NCI-H1092 treated with DMSO at 0.1 percent for 48 hours (cell line): Measurements from ENCODE around the gene PKNOX2.

Source experiments
- DNase-seq: peaks from one replicate; lab custom pipeline; 2025; lab: John Stamatoyannopoulos, UW

The PKNOX2 gene

DNA sequence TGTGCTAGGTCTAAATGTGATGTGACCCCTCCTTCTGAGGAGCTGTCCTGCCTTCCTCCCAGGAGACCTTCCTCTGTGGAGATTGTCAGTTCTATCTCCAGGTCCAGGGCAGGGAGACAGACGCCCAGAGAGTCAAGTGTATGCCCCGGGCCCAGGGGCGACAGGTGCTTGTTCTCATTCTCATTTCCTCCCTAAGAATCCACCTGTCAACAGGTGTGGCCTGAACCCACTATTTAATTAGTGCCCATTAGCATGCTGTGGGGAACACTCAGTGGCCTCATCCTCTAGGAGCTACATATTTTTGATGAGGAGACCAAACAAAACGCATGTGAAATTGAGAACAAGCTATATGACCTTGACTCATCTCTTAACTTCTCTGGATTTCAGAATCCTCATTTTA, 9.5 kb downstream of the PKNOX2 start:
- no peak for DNase-seq

DNA sequence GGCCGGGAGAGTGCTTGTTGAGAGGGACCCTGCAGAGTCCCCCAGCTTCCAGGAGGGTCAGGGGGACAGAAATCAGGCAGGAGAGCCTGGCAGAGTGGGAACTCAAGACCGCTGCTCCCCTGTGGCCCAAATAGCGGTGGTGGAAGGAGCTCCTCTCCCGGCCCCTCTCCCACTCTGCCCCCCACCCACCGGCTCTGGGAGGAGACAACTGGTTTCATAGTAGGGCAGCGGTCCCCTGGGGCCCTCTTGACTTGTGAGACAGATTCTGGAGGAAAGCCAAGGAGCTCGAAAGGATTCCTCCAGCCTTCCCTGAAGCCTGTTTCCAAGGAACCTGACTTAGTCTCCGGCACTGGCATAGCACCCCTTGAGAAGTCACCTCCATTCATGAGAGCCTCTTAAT, 10.1 kb downstream of the PKNOX2 start:
- no peak for DNase-seq

DNA sequence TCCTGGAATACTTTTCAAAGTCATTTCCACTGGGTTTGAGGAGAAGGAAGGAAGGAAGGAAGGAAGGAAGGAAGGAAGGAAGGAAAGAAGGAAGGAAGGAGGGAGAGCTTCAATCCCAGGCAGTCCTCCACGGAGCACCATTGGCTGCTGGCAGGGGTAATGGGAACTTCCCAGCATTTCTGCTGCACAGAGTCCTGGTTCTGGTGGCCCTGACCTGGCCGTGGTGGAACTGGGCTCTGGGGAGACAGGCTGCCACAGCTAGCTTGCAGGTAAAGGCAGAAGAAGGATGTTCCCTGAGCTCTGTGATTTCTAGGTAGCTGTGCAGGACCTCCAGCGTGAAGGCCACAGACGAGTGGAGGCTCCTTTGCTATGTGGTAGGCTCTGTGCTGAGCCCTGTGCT, 10.6 kb downstream of the PKNOX2 start:
- DNase-seq = no peak

DNA sequence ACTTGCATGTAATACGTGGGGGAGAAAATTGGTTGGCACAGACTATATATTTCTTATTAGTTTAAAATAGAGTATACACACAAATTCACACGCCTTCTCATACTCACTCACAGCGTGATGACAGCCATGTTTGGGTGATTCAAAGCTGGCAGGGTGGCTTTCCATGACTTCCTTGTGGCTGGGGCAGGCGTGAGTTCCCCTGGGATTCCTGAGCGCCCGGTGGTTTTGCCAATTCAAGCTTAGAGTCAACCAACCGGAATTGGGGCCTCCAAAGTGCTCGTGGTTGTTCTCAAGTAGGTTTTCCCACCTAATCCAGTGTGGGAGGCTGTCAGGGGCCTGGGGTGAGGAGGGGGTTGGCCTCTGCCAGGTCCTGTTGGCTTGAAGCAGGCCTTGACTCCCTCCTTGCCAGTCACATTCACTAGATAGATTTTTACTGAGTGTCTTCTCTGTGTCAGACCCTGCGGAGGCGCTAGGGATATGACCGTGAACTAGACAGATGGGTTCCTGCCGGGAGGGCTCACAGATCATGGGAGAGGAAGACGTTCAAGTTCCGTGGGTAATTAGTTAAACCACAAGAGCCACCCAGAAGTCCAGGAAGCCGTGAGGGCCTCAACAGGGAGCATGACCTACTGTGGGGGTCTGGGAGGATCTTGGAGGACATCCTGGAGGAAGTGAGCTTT, 11.5 kb downstream of the PKNOX2 start:
- DNase-seq = no peak

DNA sequence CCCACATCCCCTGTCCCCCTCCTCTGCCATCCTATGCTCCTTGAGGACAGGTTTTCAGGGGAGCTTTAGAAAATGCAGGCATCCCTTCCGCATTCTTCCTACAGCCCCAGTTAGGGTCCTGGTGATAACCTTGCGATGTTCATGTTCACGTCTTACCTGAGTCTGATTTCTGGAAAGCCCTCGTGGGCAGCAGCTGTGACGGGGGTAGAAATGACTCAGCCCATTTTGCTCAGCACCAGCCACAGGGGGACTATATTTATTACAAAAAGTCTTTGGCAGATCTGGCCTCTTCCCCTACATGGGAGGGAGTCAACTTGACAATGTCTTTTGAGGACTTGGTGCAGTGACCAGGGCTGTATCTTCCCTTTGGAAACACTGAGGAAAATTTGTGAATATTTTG, 12.3 kb downstream of the PKNOX2 start:
- no peak for DNase-seq

- no peak for DNase-seq
These were observed 13.0 kb downstream of the PKNOX2 start for GRCh38 chr11:125177543-125177942.

- DNase-seq = no peak
These were observed 14.8 kb downstream of the PKNOX2 start for GRCh38 chr11:125179346-125179745.

GRCh38 chr11:125179895-125180294, 15.3 kb downstream of the PKNOX2 start:
- DNase-seq = no peak

DNA sequence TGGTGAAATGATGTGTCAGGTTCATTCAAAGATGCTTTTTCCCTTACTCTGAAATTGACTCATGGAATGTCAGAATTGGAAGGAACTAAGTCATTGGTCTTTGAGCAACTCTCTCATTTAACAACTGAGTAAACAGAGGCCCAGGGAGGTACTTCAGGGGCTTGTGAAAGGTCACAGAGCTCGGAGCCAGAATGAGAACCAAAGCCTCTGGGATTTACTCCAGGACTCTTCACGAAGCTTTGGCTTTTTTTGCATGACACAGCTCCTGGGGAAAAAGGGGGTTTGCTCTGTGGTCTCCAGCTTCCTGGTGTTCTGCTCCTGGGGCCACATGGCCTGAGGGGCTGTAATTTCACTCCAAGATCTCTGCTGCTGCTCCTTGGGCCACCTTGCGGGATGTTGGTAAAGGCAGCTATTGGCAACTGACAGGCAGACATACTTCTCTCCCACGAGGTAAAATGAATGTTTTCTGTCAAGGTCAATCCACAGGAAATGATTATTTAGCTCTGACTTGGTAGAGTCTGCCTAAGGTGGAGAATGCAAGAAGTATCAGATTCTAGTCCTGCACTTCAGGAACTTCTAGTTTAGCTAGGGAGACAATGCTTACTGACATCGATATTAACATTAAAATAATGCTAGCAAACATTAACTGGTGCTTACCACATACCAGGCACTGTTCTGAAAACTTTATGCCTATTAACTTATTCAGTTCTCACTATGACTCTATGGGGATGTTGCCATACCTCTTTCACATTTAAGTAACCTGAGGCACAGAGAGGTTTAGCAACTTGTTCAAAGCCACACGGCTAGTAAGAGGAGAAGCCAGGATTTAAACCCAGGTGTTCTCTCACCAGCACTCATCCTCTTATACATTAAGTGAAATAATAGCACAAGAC, 16.1 kb downstream of the PKNOX2 start:
- DNase-seq = no peak

DNA sequence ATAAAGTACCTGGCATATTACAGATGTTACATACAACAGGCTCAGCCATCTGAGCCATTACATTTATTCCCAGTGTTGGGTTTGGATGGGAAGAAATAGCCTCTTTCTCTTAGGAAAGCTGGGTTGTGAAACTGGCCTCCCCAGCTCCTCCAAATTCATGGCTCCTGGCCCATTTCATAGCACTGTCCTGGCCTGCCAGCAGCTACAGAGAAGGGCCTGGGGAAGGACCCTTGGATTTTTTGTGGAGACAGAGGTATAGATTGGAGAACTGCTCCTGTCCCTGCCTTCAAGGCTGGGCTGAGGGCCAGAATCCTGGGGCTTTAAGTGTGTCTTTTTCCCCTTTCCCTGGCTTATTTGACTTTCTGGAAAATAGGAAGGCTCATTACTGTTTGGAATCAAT, 18.0 kb downstream of the PKNOX2 start:
- no peak for DNase-seq

GRCh38 chr11:125183641-125184040, 19.1 kb downstream of the PKNOX2 start:
- no peak for DNase-seq

GRCh38 chr11:125188021-125188420, 23.5 kb downstream of the PKNOX2 start:
- DNase-seq = no peak

- peak; percentile 4 for DNase-seq
These were observed 26.0 kb downstream of the PKNOX2 start for GRCh38 chr11:125190566-125190965.

DNA sequence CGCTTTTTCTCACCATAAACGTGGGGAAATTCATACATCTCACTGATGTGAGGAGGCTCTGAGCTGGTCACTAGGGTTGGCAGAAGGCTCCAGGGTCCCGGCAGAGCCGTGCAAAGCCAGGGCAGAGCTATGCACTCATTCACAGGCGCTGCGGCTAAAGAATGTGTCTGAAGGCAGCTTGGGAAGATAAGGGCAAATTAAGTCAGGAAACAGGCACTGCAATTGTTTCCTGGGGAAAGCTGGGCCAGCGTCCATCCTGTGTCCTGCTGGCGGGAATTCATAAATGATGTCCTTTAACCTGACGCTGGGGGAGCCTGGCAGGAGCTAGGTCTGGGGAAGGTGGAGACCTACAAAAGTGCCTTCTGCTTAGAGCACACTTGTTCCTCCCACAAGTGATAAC, 27.6 kb downstream of the PKNOX2 start:
- DNase-seq = no peak

DNA sequence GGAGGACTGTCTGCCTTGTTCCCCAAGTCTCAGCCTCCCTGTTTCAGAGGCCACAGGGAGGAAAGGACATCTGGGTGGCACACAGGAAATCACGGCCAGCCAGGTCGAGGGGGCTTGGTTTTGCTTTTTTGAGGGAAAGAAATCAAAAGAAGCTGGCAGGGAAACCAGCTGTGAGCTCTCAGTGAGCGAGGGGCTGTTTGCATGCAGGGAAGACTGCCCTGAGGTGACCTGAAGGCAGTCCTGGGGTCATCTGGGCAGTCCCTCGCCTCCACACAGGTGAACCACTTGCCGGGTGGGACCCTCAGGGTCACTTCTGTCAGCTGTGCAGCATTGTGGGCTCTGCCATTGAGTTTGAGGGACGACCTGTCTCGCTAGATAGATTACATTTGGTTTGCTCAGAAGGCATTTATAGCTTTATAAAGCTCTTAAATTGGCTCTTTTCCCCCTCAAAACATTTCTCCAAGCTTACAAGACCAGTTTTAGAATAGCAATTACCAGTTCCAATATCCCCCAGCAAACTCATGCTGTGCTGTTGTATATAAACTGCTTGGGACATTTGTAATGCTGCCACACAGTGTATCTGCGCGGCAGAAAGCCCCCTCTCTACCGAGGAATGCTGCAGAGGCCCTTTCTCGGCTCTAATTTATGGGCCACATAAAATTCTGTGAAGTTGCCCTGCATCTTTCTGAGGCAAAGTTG, 28.3 kb downstream of the PKNOX2 start:
- DNase-seq = no peak

DNA sequence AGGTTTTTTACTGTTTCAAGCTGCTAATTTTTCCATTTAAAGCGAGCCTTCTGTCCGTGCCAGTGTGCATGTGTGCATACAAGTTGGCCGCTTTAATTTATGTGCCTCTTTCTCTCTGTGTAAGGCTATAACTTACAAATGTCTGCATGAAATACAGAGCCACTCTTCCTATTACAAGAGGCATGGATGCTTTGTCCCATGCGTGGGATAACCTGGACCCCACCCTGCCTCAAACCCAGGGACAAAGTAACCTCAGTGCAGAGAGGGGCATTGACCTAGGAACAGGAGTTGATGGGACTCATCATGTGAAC, 28.8 kb downstream of the PKNOX2 start:
- no peak for DNase-seq

GRCh38 chr11:125193841-125194240, 29.3 kb downstream of the PKNOX2 start:
- no peak for DNase-seq

DNA sequence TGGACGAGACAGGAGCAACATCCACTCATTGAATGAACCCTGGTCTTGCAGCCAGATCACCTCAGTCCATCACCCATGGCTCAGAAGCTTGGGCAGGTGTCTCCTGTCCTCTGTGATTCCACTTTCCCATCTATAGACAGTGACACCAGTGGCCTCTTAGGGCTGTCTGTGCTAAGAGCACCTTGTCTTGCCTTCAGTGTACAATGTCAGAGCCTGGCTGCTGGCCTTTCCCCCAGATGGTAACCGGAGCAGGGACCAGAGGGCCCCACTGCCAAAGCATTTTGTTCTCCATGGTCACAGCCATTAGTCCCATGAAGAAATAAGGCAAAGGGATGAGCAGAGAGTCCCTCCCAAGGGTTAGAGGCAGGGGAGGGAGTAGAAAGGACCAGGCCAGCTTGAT, 35.4 kb downstream of the PKNOX2 start:
- no peak for DNase-seq

DNA sequence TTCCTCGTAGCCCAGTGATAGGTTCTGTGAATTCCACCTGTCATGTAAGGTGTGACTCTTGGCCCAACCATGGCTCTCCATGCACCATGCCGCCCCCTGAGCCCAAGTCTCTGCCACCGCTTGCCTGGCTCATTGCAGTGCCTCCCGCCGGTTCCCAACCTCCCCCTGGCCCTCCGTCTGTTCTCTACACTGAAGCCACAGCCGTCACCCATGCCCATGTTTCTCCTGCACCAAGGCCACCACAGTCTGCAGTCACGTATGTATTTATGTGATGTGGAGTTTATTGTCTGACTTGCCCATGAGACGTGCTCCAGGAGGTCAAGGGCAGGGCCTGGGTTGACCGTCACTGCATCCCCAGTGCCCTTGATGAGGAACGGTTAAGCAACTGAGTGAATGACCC, 35.9 kb downstream of the PKNOX2 start:
- no peak for DNase-seq

- no peak for DNase-seq
These were observed 37.1 kb downstream of the PKNOX2 start for GRCh38 chr11:125201525-125202141.

- DNase-seq = no peak
These were observed 37.9 kb downstream of the PKNOX2 start for GRCh38 chr11:125202362-125202880.

DNA sequence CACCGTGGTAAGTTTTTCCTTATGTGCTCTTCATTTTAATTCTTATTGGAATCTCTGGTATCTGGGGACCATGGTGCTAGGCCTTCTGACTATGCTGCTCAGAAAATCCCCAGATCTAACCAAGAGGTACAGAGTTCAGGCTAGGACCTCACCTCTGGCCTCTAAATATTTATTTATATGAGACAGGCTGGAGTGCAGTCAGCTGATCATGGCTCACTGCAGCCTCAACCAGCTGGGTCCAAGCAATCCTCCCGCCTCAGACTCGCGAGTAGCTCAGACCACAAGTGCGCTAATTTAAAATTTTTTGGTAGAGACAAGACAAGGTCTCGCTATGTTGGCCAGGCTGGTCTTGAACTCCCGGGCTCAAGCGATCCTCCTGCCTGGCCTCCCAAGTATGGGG, 38.4 kb downstream of the PKNOX2 start:
- DNase-seq = no peak
